GM21447 (cell line): ENCODE data around the gene ZNF785.
"Not testable (repeated sequence)": the region's sequence is repeated elsewhere in the genome, so short reads cannot be mapped to it uniquely, and the experiment has no call there.

Experiments
- ATAC-seq: cut with Tn5 transposase; IDR thresholded peaks from one replicate; pipeline ENCODE4 v1.9.1; 2021; ENCODE audit not compliant: unreplicated experiment

The ZNF785 gene

GRCh38 chr16:30585400-30586191 lies at the start of gene ZNF785:
Gene ZNF785, minus strand, starts transcription at chr16:30585697. Its CDS starts 86 bp downstream, at chr16:30585611.
- ATAC-seq, result peak; percentile 86

GRCh38 chr16:30633526-30633925 lies 48.0 kb upstream of the ZNF785 start:
- ATAC-seq, result no peak

- not testable (repeated sequence) for ATAC-seq
Observed at GRCh38 chr16:30632454-30632853, 47.0 kb upstream of the ZNF785 start.

DNA sequence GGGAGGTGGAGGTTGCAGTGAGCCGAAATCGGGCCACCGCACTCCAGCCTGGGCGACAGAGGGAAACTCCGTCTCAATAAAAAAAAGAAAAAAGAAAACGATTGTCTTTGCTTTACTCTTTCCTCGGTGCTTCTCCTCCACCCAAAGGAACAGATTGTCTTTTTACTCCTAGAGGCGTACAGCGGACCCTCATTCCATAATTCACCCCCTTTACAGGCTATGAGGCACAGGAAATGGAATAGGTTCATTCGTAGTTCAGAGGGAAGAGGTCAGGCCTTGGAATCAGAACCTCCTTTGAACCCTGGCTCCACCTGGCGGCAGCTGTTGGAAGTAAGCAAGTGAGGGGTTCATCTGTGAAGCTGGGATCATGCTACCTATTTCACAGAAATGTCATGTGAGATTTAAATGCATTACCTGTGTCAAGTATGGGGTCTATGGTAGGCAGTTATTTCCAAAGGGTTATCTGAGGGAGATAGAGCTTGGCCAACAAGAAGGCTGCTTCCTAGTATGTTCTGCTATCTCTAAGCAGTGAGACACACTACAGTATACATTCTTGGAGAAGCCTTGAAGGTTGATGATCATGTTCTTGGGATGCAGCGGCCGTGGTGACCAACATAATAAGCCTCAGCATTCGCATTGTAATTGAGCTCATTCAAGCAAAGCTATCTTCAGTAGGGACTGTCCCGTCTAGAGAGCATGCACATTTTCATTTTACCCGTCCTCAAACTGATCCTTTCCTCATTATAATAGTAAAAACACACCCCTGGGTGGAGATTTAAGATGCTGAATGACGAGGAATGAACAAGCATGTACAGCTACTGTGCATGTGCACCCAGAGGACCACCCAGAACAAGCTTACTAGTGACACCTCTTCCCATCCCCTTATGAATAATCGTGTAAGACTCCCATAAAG lies 43.4 kb upstream of the ZNF785 start:
- ATAC-seq, result no peak

DNA sequence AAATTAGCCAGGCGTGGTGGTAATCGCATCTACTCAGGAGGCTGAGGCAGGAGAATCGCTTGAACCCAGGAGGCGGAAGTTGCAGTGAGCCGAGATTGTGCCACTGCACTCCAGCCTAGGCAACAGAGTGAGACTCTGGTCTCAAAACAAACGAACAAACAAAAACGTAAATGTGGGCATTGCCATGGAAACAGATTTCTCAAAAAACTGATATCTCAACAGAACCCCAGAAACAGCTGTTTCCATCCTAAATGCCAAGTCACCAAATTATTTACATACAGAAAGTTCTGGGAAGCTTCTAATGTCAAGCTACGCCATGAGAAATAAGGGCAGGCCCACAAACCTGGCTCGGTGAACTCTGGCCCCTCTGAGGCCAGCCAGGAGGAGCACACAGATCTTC lies 40.7 kb upstream of the ZNF785 start:
- ATAC-seq, result no peak

- no peak for ATAC-seq
Observed at GRCh38 chr16:30623536-30624283, 38.2 kb upstream of the ZNF785 start.

DNA sequence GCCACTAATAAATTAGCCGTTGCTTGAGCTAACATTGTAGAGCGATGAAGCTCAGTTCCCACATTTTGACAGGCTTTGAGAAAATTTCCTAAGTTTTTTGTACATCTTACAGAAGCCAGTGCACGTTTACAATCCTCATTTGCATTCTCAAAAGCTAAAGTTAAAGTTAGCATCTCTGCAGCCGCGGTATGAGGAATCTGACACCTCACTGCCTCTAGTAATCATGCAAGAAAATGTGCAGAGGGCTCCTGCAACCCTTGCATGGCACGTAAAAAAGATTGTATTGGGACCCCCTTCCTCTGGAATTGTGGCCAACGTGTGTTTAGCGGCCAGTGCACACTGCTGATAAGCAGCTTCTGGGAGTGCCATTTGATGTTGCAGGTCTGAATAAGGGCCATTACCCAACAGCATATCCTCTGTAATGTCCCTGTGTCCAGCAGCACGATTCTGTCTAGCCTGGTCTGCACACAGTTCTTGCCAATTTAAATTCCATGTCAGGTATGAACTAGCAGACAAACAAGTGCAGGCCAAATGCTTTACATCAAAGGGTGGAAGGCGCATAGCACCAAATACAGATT lies 37.0 kb upstream of the ZNF785 start:
- ATAC-seq, result no peak

GRCh38 chr16:30621765-30622164 lies 36.3 kb upstream of the ZNF785 start:
- ATAC-seq, result no peak

- ATAC-seq, result no peak
Observed at GRCh38 chr16:30620169-30620568, 34.7 kb upstream of the ZNF785 start.

- ATAC-seq, result no peak
Observed at GRCh38 chr16:30619638-30620037, 34.1 kb upstream of the ZNF785 start.

DNA sequence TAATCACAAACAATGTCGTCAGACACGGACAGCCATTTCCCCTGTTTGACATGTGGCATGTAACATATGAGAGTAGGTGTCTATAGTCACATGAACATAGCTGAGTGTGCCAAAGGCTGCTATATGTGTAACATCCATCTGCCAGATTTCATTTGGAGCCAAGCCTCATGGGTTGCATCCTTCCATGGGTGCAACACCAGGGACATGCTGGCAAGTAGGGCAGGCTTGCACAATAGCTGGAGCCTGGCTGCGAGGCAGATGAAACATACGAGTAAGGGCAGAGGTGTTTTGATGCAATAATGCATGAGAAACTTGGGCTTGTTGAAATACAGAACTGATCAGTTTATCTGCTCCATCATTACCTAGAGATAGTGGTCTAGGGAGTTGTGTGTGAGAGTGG lies 33.7 kb upstream of the ZNF785 start:
- no peak for ATAC-seq

GRCh38 chr16:30615358-30616091 lies 30.0 kb upstream of the ZNF785 start:
- ATAC-seq, result no peak

DNA sequence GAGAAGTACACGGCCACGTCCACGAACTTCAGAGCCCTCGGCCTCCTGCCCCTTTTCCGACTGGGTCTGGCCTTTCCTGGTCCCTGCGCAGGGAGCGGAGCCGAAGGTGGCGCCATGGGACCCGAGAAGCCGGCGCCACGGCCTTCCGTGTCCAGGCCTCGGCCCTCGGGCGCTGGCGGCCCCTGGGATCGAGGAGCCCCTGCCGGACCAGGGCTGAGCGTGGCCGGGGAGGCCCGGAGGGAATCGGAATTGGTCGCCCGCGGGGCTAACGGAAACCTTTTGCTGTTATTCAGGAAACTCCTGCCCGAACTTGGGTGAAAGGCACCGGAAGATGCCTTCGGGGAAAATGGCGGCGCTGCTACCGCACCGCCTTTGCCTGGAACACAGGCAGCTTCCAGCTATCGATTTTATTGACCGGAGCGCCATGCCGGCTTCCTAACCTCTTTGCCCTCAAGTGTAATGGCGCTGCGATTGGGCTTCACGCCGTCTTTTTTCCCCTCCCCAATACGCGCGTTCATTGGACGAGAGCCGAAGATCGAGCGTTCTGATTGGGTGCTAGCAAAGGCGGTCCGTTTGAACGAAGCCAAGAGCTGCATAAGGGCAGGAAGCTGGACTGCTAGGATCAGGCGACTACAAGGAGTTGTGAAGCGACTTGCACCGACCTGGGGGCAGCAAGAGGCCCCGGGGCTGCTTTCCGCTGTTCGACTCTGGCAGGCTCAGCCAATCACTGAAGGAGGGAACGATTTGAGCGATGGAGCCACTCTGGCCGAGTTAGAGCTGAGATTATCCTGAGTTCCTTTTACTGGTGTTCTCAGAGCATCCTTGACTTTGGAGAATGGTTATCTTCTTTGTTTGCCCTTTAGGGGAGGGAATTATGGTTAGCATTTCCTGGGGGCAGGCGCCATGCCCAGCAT lies 24.7 kb upstream of the ZNF785 start, which contains the start of gene ZNF689:
Gene ZNF689 (minus strand): TSS at position 464 of the 914 bp plus-strand sequence. CDS start 348 bp downstream, at position 116.
- ATAC-seq, result peak; percentile 83

- peak; percentile 30 for ATAC-seq
Observed at GRCh38 chr16:30609002-30609925, 23.8 kb upstream of the ZNF785 start.

GRCh38 chr16:30606004-30606403 lies 20.5 kb upstream of the ZNF785 start:
- ATAC-seq, result no peak

DNA sequence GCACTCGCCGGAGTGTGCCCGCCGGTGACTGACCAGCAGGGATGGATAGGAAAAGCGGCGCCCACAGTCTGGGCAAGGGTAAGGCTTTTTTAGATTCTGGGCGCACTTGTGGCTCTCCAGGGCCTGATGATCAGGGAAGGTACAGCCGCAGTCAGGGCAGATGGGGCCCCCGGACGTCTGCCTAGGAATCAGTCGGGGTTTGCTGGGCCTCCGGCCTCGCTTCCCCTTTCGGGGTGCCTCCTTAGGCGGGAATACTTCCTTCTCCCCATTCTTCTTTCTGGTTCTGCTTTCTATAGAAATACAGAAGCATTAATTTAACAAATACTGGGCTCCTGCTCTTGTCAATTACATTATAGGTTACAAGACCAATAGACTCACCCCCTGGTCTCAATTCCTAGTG lies 19.7 kb upstream of the ZNF785 start:
- ATAC-seq, result no peak

DNA sequence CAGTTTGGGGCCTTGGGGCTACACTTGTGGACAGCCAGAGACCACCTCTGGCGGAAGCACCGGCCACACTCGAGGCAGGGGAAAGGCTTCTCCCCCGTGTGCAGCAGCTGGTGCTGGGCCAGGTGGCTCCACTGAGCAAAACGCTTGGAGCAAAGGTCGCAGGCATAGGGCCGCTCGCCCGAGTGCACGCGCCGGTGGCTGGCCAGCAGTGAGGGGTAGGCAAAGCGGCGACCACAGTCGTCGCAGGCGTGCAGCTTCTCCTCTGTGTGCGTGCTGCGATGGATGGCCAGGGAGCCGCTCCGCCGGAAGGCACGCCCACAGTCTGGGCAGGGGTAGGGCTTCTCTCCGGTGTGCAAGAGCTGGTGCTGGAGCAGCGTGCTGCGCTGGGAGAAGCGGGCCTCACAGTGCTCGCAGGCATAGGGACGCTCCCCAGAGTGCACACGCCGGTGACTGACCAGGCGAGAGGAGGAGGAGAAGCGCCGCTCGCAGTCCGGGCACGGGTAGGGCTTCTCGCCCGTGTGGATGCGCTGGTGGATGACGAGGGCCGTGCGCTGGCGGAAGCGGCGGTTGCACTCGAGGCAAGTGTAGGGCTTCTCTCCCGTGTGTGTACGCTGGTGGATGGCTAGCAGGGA lies 18.9 kb upstream of the ZNF785 start:
- no peak for ATAC-seq

GRCh38 chr16:30603945-30604315 lies 18.4 kb upstream of the ZNF785 start:
- ATAC-seq, result no peak
